Neural cell (in vitro differentiated cells): ENCODE data around the gene TUBB4B.

Experiments
- EP300 ChIP-seq: fragments of 450-650 bp; conservative IDR thresholded peaks from 2 replicates; pipeline ENCODE4 v1.6.1; 2014; ENCODE audit warnings: antibody characterized with exemption, mild to moderate bottlenecking, moderate library complexity; ENCODE audit not compliant: poor library complexity, severe bottlenecking
- EZH2 ChIP-seq: fragments of 200-600, 300-800 bp; shearing (Covaris generic), sonication (generic); IDR thresholded peaks from 2 replicates; pipeline ENCODE4 v1.6.1; 2014; ENCODE audit warnings: antibody characterized with exemption, low read length, borderline replicate concordance, mild to moderate bottlenecking; ENCODE audit not compliant: insufficient read depth, poor library complexity, severe bottlenecking
- MXI1 ChIP-seq: fragments of 450-650 bp; conservative IDR thresholded peaks from 2 replicates; pipeline ENCODE4 v1.6.1; 2014; ENCODE audit warnings: antibody characterized with exemption, mild to moderate bottlenecking; ENCODE audit not compliant: poor library complexity, severe bottlenecking
- RAD21 ChIP-seq: fragments of 450-650 bp; conservative IDR thresholded peaks from 2 replicates; pipeline ENCODE4 v1.6.1; 2014; ENCODE audit warnings: antibody characterized with exemption, mild to moderate bottlenecking, moderate library complexity
- TAF1 ChIP-seq: IDR thresholded peaks from 2 replicates; pipeline ENCODE4 v1.6.1; 2012; ENCODE audit warnings: low read depth
- TF ChIP-seq, protein P1 (sequence below): fragments of 450-650 bp; IDR thresholded peaks from 2 replicates; pipeline ENCODE4 v1.5.1; 2014; ENCODE audit warnings: antibody characterized with exemption, mild to moderate bottlenecking, moderate library complexity; ENCODE audit not compliant: poor library complexity, severe bottlenecking

GRCh38 chr9:137270929-137271695 is 30.0 kb downstream of the TUBB4B start:
- TF ChIP-seq EZH2 (no peak), RAD21 (no peak), EP300 (no peak), TAF1 (no peak), MXI1 (no peak)
- TF ChIP-seq, protein P1, sequence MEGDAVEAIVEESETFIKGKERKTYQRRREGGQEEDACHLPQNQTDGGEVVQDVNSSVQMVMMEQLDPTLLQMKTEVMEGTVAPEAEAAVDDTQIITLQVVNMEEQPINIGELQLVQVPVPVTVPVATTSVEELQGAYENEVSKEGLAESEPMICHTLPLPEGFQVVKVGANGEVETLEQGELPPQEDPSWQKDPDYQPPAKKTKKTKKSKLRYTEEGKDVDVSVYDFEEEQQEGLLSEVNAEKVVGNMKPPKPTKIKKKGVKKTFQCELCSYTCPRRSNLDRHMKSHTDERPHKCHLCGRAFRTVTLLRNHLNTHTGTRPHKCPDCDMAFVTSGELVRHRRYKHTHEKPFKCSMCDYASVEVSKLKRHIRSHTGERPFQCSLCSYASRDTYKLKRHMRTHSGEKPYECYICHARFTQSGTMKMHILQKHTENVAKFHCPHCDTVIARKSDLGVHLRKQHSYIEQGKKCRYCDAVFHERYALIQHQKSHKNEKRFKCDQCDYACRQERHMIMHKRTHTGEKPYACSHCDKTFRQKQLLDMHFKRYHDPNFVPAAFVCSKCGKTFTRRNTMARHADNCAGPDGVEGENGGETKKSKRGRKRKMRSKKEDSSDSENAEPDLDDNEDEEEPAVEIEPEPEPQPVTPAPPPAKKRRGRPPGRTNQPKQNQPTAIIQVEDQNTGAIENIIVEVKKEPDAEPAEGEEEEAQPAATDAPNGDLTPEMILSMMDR: no peak
